Measurements from ENCODE around the gene OGFR. TPM values are rescaled to one million over a fixed set of nuclear protein-coding genes. Genes with fewer than 3 reads are reported as not detected.

The OGFR gene
- total RNA-seq, 2 experiments from 2014 or later, result 54.5 to 56.0 TPM

DNA sequence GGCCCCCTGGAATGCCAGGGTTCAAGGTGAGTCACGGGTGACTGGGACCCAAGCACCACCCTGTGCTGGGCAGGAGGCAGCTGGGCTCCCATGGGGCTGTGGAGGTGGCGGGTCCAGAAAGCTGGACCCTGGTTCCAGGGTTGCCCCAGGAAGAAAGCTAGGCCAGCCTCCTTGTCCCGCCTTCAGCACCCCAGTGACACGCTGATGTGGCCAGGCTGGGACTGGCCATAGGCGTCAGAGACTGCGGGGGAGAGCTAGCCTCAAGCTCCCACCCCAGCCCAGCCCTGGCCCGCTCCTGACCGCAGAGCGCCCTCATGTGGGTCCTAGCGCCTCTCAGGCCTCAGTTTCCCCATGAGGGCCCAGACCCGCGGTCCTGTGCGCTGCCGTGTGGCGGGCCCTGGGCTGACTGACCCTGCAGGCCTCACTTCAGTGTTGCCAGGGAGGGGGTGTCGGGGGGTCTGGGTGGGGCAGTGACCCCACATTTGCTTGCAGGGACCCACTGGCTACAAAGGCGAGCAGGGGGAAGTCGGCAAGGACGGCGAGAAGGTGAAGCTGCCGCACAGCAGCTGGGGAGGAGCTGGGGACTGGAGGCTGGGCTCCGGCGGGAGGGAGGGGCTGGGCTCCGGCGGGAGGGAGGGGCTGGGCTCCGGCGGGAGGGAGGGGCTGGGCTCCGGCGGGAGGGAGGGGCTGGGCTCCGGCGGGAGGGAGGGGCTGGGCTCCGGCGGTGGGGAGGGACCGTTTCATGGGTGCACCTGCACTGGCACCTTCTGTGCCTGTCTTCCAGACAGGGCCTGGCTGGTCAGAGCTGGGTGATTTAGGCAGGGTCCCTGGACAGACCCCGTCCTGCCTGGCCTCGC is 20.1 kb downstream of the OGFR start:
- H3K27ac Mint-ChIP-seq, result no peak overlapping the region
- ChIA-PET CTCF (no interaction called here), POLR2A (interaction anchor here (0.8 to 1.0 kb wide), 3 partner anchors 9 to 37 kb away, joined by 3 to 5 read pairs (median 3); no protein-coding TSS in a partner anchor)

DNA sequence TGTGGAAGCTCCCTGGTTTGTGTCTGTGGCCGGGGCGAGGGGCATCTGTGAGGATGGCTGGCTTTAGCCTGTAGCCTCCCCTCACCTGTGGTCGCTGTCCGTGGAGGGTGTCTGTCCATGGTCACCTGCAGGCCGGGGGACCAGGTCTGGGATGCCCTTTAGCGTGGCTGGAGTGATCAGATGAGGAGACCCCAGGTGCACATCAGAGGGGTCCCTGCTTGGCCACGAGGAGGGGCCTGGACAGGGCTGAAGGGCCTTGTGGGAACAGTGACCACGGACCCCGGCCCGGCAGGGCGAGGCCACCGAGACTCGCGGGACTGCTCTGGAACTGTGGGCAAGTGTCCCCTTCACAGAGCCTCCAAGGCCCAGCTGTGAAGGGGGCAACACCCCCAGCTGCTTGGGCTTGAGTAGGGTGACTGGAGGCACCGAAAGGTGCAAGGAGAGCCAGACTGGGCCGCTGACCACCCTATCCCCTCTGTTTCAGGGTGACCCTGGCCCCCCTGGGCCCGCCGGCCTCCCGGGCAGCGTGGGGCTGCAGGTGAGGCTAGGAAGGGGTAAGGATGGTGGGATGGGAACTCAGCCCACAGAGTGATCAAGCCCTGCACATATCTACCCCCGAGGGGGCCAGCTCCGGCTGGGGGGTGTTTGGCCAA is 20.8 kb downstream of the OGFR start:
- H3K9me3 ChIP-seq (ENCODE audit: control insufficient read depth in 1 of 2, insufficient read depth in 1 of 2, low read length in 2 of 2), result no peaks in the 10 kb centered on the region
- intact Hi-C loops (cut with DNase I, micrococcal nuclease), result no loop called here
- ChIA-PET CTCF (no interaction called here), POLR2A (interaction anchor here (0.8 to 1.0 kb wide), 3 partner anchors 9 to 37 kb away, joined by 3 to 5 read pairs (median 3); no protein-coding TSS in a partner anchor)
- no peaks in the 10 kb centered on the region for H3K4me1 Mint-ChIP-seq (ENCODE audit: low read depth)
- ATAC-seq (ENCODE audit: poor library complexity) (no peak), DNase-seq (peak in 1 of 14 experiments; percentile 10)
- H3K36me3 Mint-ChIP-seq (ENCODE audit: low read depth), result no peaks in the 10 kb centered on the region
- H3K4me1 ChIP-seq (ENCODE audit: insufficient read depth, low read length), result peaks cover 11% of the 10 kb centered on the region
- no peaks in the 10 kb centered on the region for H3K36me3 ChIP-seq (ENCODE audit: insufficient read depth, low read length)
- H3K27me3 Mint-ChIP-seq, result no peaks in the 10 kb centered on the region
- no peak overlapping the region for H3K27ac ChIP-seq (ENCODE audit: low read depth in 1 of 2, low read length in 2 of 2)
- H3K9me3 Mint-ChIP-seq, result no peaks in the 10 kb centered on the region
- no peak overlapping the region for H3K27ac Mint-ChIP-seq
- H3K4me3 ChIP-seq (ENCODE audit: low read length), result no peak overlapping the region
- no peak for TF ChIP-seq CTCF (IDR thresholded peaks at IDR 0.05)
- no peaks in the 10 kb centered on the region for H3K27me3 ChIP-seq (ENCODE audit: control insufficient read depth in 1 of 2, insufficient read depth in 2 of 2, low read length in 2 of 2)
- no peak overlapping the region for H3K4me3 Mint-ChIP-seq

More for the DNA sequence above, 20.1 kb downstream of the OGFR start:
- Mint-ChIP-seq H3K9me3 (no peaks in the 10 kb centered on the region), H3K4me3 (no peak overlapping the region), H3K4me1 (ENCODE audit: low read depth) (no peaks in the 10 kb centered on the region), H3K27me3 (no peaks in the 10 kb centered on the region), H3K36me3 (ENCODE audit: low read depth) (no peaks in the 10 kb centered on the region)
- Histone ChIP-seq H3K9me3 (ENCODE audit: control insufficient read depth in 1 of 2, insufficient read depth in 1 of 2, low read length in 2 of 2) (no peaks in the 10 kb centered on the region), H3K27me3 (ENCODE audit: control insufficient read depth in 1 of 2, insufficient read depth in 2 of 2, low read length in 2 of 2) (peaks cover under 1 to 2% of the 10 kb centered on the region in 2 experiments), H3K27ac (ENCODE audit: low read depth in 1 of 2, low read length in 2 of 2) (no peak overlapping the region), H3K36me3 (ENCODE audit: insufficient read depth, low read length) (no peaks in the 10 kb centered on the region), H3K4me3 (ENCODE audit: low read length) (peak overlapping the region; percentile 46), H3K4me1 (ENCODE audit: insufficient read depth, low read length) (peaks cover 11% of the 10 kb centered on the region)
- peak; percentile 76 for ATAC-seq (ENCODE audit: poor library complexity)
- intact Hi-C loops (cut with DNase I, micrococcal nuclease), result no loop called here
- TF ChIP-seq CTCF (IDR thresholded peaks at IDR 0.05), result no peak
- DNase-seq, result peak in 13 of 14 experiments; percentile 22 to 78 (median 58)

DNA sequence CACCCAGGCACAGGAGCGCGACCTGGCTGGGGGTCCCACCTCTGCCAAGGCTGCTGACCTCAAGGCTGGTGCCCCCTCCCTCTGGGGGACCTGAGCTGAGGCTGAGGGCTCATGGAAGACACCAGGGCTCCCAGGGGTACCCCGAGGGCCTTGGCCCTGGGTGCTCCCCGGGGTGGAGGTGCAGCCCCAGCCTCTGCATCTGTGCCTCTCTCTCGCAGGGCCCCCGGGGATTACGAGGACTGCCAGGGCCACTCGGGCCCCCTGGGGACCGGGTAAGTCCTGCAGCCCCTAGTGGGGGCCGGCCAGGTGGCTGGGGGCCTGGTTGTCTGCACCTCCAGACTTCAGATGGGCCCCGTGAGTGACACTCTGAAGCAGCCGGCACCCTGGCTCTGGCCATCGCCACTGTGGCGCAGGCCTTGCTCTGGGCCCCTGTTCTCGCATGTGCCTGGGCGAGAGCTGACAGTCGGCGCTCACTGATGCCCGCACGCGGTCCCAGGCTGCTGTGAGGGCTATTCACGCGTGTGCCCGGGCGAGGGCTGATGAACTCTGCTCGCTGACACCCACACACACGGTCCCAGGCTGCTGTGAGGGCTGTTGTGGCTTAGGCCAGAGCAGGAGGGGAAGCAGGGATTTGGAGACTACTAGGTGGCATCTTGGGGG is 21.5 kb downstream of the OGFR start:
- ATAC-seq (ENCODE audit: poor library complexity), result no peak
- intact Hi-C loops (cut with DNase I, micrococcal nuclease), result loop anchor here in 1 of 2 experiments (2.0 kb wide), 1 partner anchor 35 kb away; the partner anchor contains the start of gene TCFL5
- Mint-ChIP-seq H3K9me3 (no peaks in the 10 kb centered on the region), H3K27me3 (no peaks in the 10 kb centered on the region), H3K4me1 (ENCODE audit: low read depth) (no peaks in the 10 kb centered on the region), H3K4me3 (no peak overlapping the region), H3K27ac (no peak overlapping the region), H3K36me3 (ENCODE audit: low read depth) (no peaks in the 10 kb centered on the region)
- peaks cover 11% of the 10 kb centered on the region for H3K4me1 ChIP-seq (ENCODE audit: insufficient read depth, low read length)
- H3K27ac ChIP-seq (ENCODE audit: low read depth in 1 of 2, low read length in 2 of 2), result no peak overlapping the region
- POLR2A ChIA-PET, result interaction anchor here (1.0 kb wide), 1 partner anchor 10 kb away, joined by 3 read pairs; no protein-coding TSS in a partner anchor
- no peak overlapping the region for H3K4me3 ChIP-seq (ENCODE audit: low read length)
- peak in 2 of 14 experiments; percentile 18 to 33 for DNase-seq
- H3K27me3 ChIP-seq (ENCODE audit: control insufficient read depth in 1 of 2, insufficient read depth in 2 of 2, low read length in 2 of 2), result no peaks in the 10 kb centered on the region
- no peaks in the 10 kb centered on the region for H3K9me3 ChIP-seq (ENCODE audit: control insufficient read depth in 1 of 2, insufficient read depth in 1 of 2, low read length in 2 of 2)
- no peak for TF ChIP-seq CTCF (IDR thresholded peaks at IDR 0.05)
- CTCF ChIA-PET, result no interaction called here
- H3K36me3 ChIP-seq (ENCODE audit: insufficient read depth, low read length), result no peaks in the 10 kb centered on the region

Data from CD4-positive, alpha-beta T cell (primary cell).